Muscle layer of colon (tissue), 2 donors: ENCODE data around the gene TUB.

Source experiments
- H3K27ac ChIP-seq: one replicate; pipeline ENCODE4 v1.7.0; 2013; ENCODE audit warnings: low read depth, mild to moderate bottlenecking, low read length, moderate library complexity
- H3K27me3 ChIP-seq, 2 donors: one replicate each; pipeline ENCODE4 v1.7.0; 2013; ENCODE audit warnings: low read length in 2 of 2, mild to moderate bottlenecking in 2 of 2; ENCODE audit not compliant: insufficient read depth in 2 of 2, control insufficient read depth in 1 of 2
- H3K36me3 ChIP-seq: one replicate; pipeline ENCODE4 v1.7.0; 2013; ENCODE audit warnings: mild to moderate bottlenecking, low read length; ENCODE audit not compliant: insufficient read depth
- H3K4me1 ChIP-seq: one replicate; pipeline ENCODE4 v1.7.0; 2013; ENCODE audit warnings: mild to moderate bottlenecking, low read length; ENCODE audit not compliant: insufficient read depth
- H3K4me3 ChIP-seq, 2 donors: one replicate each; pipeline ENCODE4 v1.7.0; 2013; ENCODE audit warnings: low read length in 2 of 2, low read depth in 1 of 2, mild to moderate bottlenecking in 1 of 2, moderate library complexity in 1 of 2
- H3K9ac ChIP-seq: one replicate; pipeline ENCODE4 v1.7.0; 2013; ENCODE audit warnings: low read length
- H3K9me3 ChIP-seq: one replicate; pipeline ENCODE4 v1.7.0; 2013; ENCODE audit warnings: mild to moderate bottlenecking, low read length
- donor health status: abdominal sarcoma.
- donor health status: Adenocarcinoma of cecum.

TUB gene

GRCh38 chr11:8063324-8063723, 17.7 kb upstream of the TUB start:
- H3K9me3 ChIP-seq, result no peaks in the 10 kb centered on the region
- H3K36me3 ChIP-seq, result no peaks in the 10 kb centered on the region
- peaks cover 39% of the 10 kb centered on the region for H3K4me1 ChIP-seq
- H3K27ac ChIP-seq, result peak overlapping the region; percentile 48
- no peaks in the 10 kb centered on the region for H3K27me3 ChIP-seq
- no peak overlapping the region for H3K4me3 ChIP-seq
- no peak overlapping the region for H3K9ac ChIP-seq

GRCh38 chr11:8065031-8065430, 16.0 kb upstream of the TUB start:
- Histone ChIP-seq H3K36me3 (no peaks in the 10 kb centered on the region), H3K4me3 (no peak overlapping the region), H3K9ac (no peak overlapping the region), H3K27me3 (no peaks in the 10 kb centered on the region), H3K27ac (no peak overlapping the region), H3K9me3 (no peaks in the 10 kb centered on the region), H3K4me1 (peaks cover 50% of the 10 kb centered on the region)

- no peak overlapping the region for H3K27ac ChIP-seq
Observed at GRCh38 chr11:8066036-8066910, 14.7 kb upstream of the TUB start.

GRCh38 chr11:8066911-8067455, 14.0 kb upstream of the TUB start:
- Histone ChIP-seq H3K9ac (no peak overlapping the region), H3K4me1 (peaks cover 50% of the 10 kb centered on the region), H3K9me3 (no peaks in the 10 kb centered on the region), H3K27ac (no peak overlapping the region), H3K4me3 (no peak overlapping the region), H3K36me3 (no peaks in the 10 kb centered on the region), H3K27me3 (no peaks in the 10 kb centered on the region)

More at GRCh38 chr11:8066036-8066910, 14.7 kb upstream of the TUB start:
- H3K4me3 ChIP-seq, result no peak overlapping the region
- H3K4me1 ChIP-seq, result peaks cover 53% of the 10 kb centered on the region
- no peaks in the 10 kb centered on the region for H3K36me3 ChIP-seq
- H3K27me3 ChIP-seq, result no peaks in the 10 kb centered on the region
- no peaks in the 10 kb centered on the region for H3K9me3 ChIP-seq
- H3K9ac ChIP-seq, result no peak overlapping the region

GRCh38 chr11:8067567-8067928, 13.5 kb upstream of the TUB start:
- Histone ChIP-seq H3K36me3 (no peaks in the 10 kb centered on the region), H3K27ac (no peak overlapping the region), H3K4me3 (no peak overlapping the region), H3K9ac (no peak overlapping the region), H3K9me3 (no peaks in the 10 kb centered on the region), H3K4me1 (peaks cover 45% of the 10 kb centered on the region), H3K27me3 (no peaks in the 10 kb centered on the region)

- Histone ChIP-seq H3K9ac (no peak overlapping the region), H3K9me3 (no peaks in the 10 kb centered on the region), H3K27ac (no peak overlapping the region), H3K36me3 (no peaks in the 10 kb centered on the region), H3K4me1 (peaks cover 40% of the 10 kb centered on the region), H3K4me3 (no peak overlapping the region), H3K27me3 (no peaks in the 10 kb centered on the region)
Observed at GRCh38 chr11:8067929-8068575, 13.0 kb upstream of the TUB start.

- H3K9me3 ChIP-seq, result no peaks in the 10 kb centered on the region
- peaks cover 33% of the 10 kb centered on the region for H3K4me1 ChIP-seq
- no peaks in the 10 kb centered on the region for H3K36me3 ChIP-seq
- no peak overlapping the region for H3K9ac ChIP-seq
- no peaks in the 10 kb centered on the region for H3K27me3 ChIP-seq
- no peak overlapping the region for H3K27ac ChIP-seq
- no peak overlapping the region for H3K4me3 ChIP-seq
Observed at GRCh38 chr11:8068605-8069221, 12.3 kb upstream of the TUB start.

- Histone ChIP-seq H3K4me3 (no peak overlapping the region), H3K36me3 (no peaks in the 10 kb centered on the region), H3K9me3 (no peaks in the 10 kb centered on the region), H3K4me1 (peaks cover 23% of the 10 kb centered on the region), H3K27me3 (no peaks in the 10 kb centered on the region), H3K9ac (no peak overlapping the region), H3K27ac (no peak overlapping the region)
Observed at GRCh38 chr11:8069771-8070170, 11.2 kb upstream of the TUB start.

- Histone ChIP-seq H3K36me3 (no peaks in the 10 kb centered on the region), H3K9me3 (no peaks in the 10 kb centered on the region), H3K27me3 (no peaks in the 10 kb centered on the region), H3K4me3 (no peak overlapping the region), H3K9ac (no peak overlapping the region), H3K4me1 (peaks cover 23% of the 10 kb centered on the region), H3K27ac (no peak overlapping the region)
Observed at GRCh38 chr11:8070417-8071115, 10.4 kb upstream of the TUB start.

GRCh38 chr11:8071616-8072581, 9.1 kb upstream of the TUB start:
- H3K4me1 ChIP-seq, result peaks cover 23% of the 10 kb centered on the region

More at GRCh38 chr11:8071616-8072581, 9.1 kb upstream of the TUB start:
- no peak overlapping the region for H3K27ac ChIP-seq
- H3K4me3 ChIP-seq, result no peak overlapping the region
- H3K9me3 ChIP-seq, result no peaks in the 10 kb centered on the region
- no peaks in the 10 kb centered on the region for H3K27me3 ChIP-seq
- no peaks in the 10 kb centered on the region for H3K36me3 ChIP-seq
- H3K9ac ChIP-seq, result no peak overlapping the region
